Nephron (organoid): ENCODE data around the gene TMEM259.
"Not testable (repeated sequence)": the region's sequence is repeated elsewhere in the genome, so short reads cannot be mapped to it uniquely, and the experiment has no call there.

Experiments
- H3K27ac Mint-ChIP-seq, 3 experiments: 2 replicates each; pipeline ENCODE4 v1.8.0; 2020; ENCODE audit warnings: mixed read lengths in 3 of 3, mild to moderate bottlenecking in 2 of 3, moderate library complexity in 1 of 3
- H3K27me3 Mint-ChIP-seq: 2 replicates; pipeline ENCODE4 v1.8.0; 2021; ENCODE audit warnings: low read depth, mild to moderate bottlenecking, moderate library complexity, mixed read lengths
- H3K36me3 Mint-ChIP-seq: 2 replicates; pipeline ENCODE4 v1.8.0; 2020; ENCODE audit warnings: low read depth, mixed read lengths
- H3K4me1 Mint-ChIP-seq: 2 replicates; pipeline ENCODE4 v1.8.0; 2020; ENCODE audit warnings: mixed read lengths
- H3K4me3 Mint-ChIP-seq, 3 experiments: 2 replicates each; pipeline ENCODE4 v1.8.0; 2020; ENCODE audit warnings: mild to moderate bottlenecking in 3 of 3, mixed read lengths in 3 of 3, moderate library complexity in 2 of 3
- H3K9me3 Mint-ChIP-seq: 2 replicates; pipeline ENCODE4 v1.8.0; 2020; ENCODE audit warnings: mixed read lengths
- CTCF ChIP-seq, 3 experiments: fragments of 200-600 bp; sonication (generic); IDR thresholded peaks; one replicate each; pipeline ENCODE4 v1.5.0; 2021; ENCODE audit warnings: antibody characterized with exemption in 3 of 3; ENCODE audit not compliant: unreplicated experiment in 3 of 3

The TMEM259 gene

GRCh38 chr19:1026783-1027649 lies 6.1 kb upstream of the TMEM259 start:
- Mint-ChIP-seq H3K9me3 (no peaks in the 10 kb centered on the region), H3K36me3 (peaks cover 13% of the 10 kb centered on the region), H3K27ac (peak overlapping the region; percentile 81 to 96 (median 95)), H3K27me3 (peaks cover 4% of the 10 kb centered on the region), H3K4me3 (peak overlapping the region; percentile 95 to 99 (median 98)), H3K4me1 (peaks cover 5% of the 10 kb centered on the region)
- TF ChIP-seq CTCF (IDR thresholded peaks at IDR 0.05; ENCODE audit: unreplicated experiment in 3 of 3) = no peak

GRCh38 chr19:1025960-1026782 lies 5.2 kb upstream of the TMEM259 start, which contains the start of gene CNN2:
Gene CNN2 (plus strand): TSS chr19:1026608. CDS start chr19:1026662, 54 bp downstream.
- H3K27me3 Mint-ChIP-seq = peaks cover 6% of the 10 kb centered on the region
- peak within 1 kb of the TSS; percentile 95 to 99 (median 98) for H3K4me3 Mint-ChIP-seq
- peak within 1 kb of the TSS; percentile 97 to 99 (median 98) for H3K27ac Mint-ChIP-seq
- no peaks in the 10 kb centered on the region for H3K9me3 Mint-ChIP-seq
- peaks cover 11% of the 10 kb centered on the region for H3K4me1 Mint-ChIP-seq
- peaks cover 10% of the 10 kb centered on the region for H3K36me3 Mint-ChIP-seq
- no peak for TF ChIP-seq CTCF (IDR thresholded peaks at IDR 0.05; ENCODE audit: unreplicated experiment in 3 of 3)

GRCh38 chr19:1025080-1025479 lies 4.2 kb upstream of the TMEM259 start:
- H3K4me3 Mint-ChIP-seq = peak overlapping the region; percentile 34 to 57 (median 53)
- H3K9me3 Mint-ChIP-seq, H3K27me3 Mint-ChIP-seq, H3K36me3 Mint-ChIP-seq: not testable (repeated sequence)
- H3K27ac Mint-ChIP-seq = peak overlapping the region in 2 of 3 experiments; percentile 56 to 83
- H3K4me1 Mint-ChIP-seq = peaks cover 12% of the 10 kb centered on the region

GRCh38 chr19:1023883-1024188 lies 2.9 kb upstream of the TMEM259 start:
- H3K9me3 Mint-ChIP-seq, H3K36me3 Mint-ChIP-seq, H3K4me1 Mint-ChIP-seq, H3K27me3 Mint-ChIP-seq: not testable (repeated sequence)
- Mint-ChIP-seq H3K27ac (peak overlapping the region in 2 of 3 experiments; percentile 51 to 55), H3K4me3 (peak overlapping the region; percentile 32 to 53 (median 46))

- no peak for TF ChIP-seq CTCF (IDR thresholded peaks at IDR 0.05; ENCODE audit: unreplicated experiment in 3 of 3)
- H3K4me3 Mint-ChIP-seq = peak overlapping the region; percentile 89 to 94 (median 92)
- no peaks in the 10 kb centered on the region for H3K36me3 Mint-ChIP-seq
- H3K27me3 Mint-ChIP-seq = peaks cover 3% of the 10 kb centered on the region
- H3K27ac Mint-ChIP-seq = peak overlapping the region; percentile 27 to 79 (median 72)
- H3K4me1 Mint-ChIP-seq = peaks cover 16% of the 10 kb centered on the region
- H3K9me3 Mint-ChIP-seq = no peaks in the 10 kb centered on the region
Measured at GRCh38 chr19:1019980-1020867, 699 bp downstream of the TMEM259 start.

- TF ChIP-seq CTCF (IDR thresholded peaks at IDR 0.05; ENCODE audit: unreplicated experiment in 3 of 3) = no peak
Measured at GRCh38 chr19:1019616-1019961, 1.3 kb downstream of the TMEM259 start.

More at GRCh38 chr19:1019616-1019961, 1.3 kb downstream of the TMEM259 start:
- peaks cover 3% of the 10 kb centered on the region for H3K27me3 Mint-ChIP-seq
- peak overlapping the region; percentile 89 to 94 (median 92) for H3K4me3 Mint-ChIP-seq
- H3K36me3 Mint-ChIP-seq = no peaks in the 10 kb centered on the region
- peak overlapping the region; percentile 27 to 79 (median 72) for H3K27ac Mint-ChIP-seq
- H3K9me3 Mint-ChIP-seq = no peaks in the 10 kb centered on the region
- peaks cover 16% of the 10 kb centered on the region for H3K4me1 Mint-ChIP-seq
